COR-L47 (cell line): ENCODE data around the gene TWF2.

Experiments
- DNase-seq: peaks from one replicate; lab custom pipeline; 2025; lab: John Stamatoyannopoulos, UW

Gene TWF2

GRCh38 chr3:52237657-52238172 lies 1.2 kb downstream of the TWF2 start:
- DNase-seq, result no peak

- no peak for DNase-seq
These were observed 1.8 kb downstream of the TWF2 start for GRCh38 chr3:52237006-52237656.

GRCh38 chr3:52236424-52236886 lies 2.5 kb downstream of the TWF2 start:
- no peak for DNase-seq

GRCh38 chr3:52234516-52235447 lies 4.2 kb downstream of the TWF2 start:
- DNase-seq, result no peak

GRCh38 chr3:52233968-52234367 lies 5.0 kb downstream of the TWF2 start:
- DNase-seq, result no peak

GRCh38 chr3:52233108-52233591 lies 5.8 kb downstream of the TWF2 start:
- DNase-seq, result no peak

GRCh38 chr3:52232279-52233107 lies 6.5 kb downstream of the TWF2 start:
- DNase-seq, result no peak

- no peak for DNase-seq
These were observed 7.3 kb downstream of the TWF2 start for GRCh38 chr3:52231502-52232278.

GRCh38 chr3:52230889-52231499 lies 8.0 kb downstream of the TWF2 start:
- no peak for DNase-seq

- DNase-seq, result no peak
These were observed 8.5 kb downstream of the TWF2 start for GRCh38 chr3:52230461-52230860.

GRCh38 chr3:52229656-52230055 lies 9.3 kb downstream of the TWF2 start:
- no peak for DNase-seq

- DNase-seq, result no peak
These were observed 10.1 kb downstream of the TWF2 start for GRCh38 chr3:52228751-52229291.

- no peak for DNase-seq
These were observed 10.7 kb downstream of the TWF2 start for GRCh38 chr3:52228266-52228665.

- DNase-seq, result no peak
These were observed 11.2 kb downstream of the TWF2 start for GRCh38 chr3:52227766-52228165.

GRCh38 chr3:52227117-52227516 lies 11.8 kb downstream of the TWF2 start:
- DNase-seq, result no peak

- no peak for DNase-seq
These were observed 12.6 kb downstream of the TWF2 start for GRCh38 chr3:52226229-52226817.

- no peak for DNase-seq
These were observed 13.3 kb downstream of the TWF2 start, which contains the start of gene TLR9 for GRCh38 chr3:52225452-52226228. Gene TLR9 (minus strand): TSS chr3:52225645. CDS start chr3:52225529, 116 bp downstream.

GRCh38 chr3:52223449-52224408 lies 15.2 kb downstream of the TWF2 start:
- DNase-seq, result no peak
